Measurements from ENCODE around the gene SEC63.
"Not testable (repeated sequence)": the region's sequence is repeated elsewhere in the genome, so short reads cannot be mapped to it uniquely, and the experiment has no call there.

The SEC63 gene

GRCh38 chr6:107926697-107927544 lies 31.1 kb downstream of the SEC63 start:
- DNase-seq = not testable (repeated sequence)

- DNase-seq = no peak
Measured at GRCh38 chr6:107917451-107918375, 40.3 kb downstream of the SEC63 start.

GRCh38 chr6:107916961-107917360 lies 41.0 kb downstream of the SEC63 start:
- not testable (repeated sequence) for DNase-seq

GRCh38 chr6:107911692-107912091 lies 46.3 kb downstream of the SEC63 start:
- no peak for DNase-seq

- no peak for DNase-seq
Measured at GRCh38 chr6:107894809-107895396, 63.1 kb downstream of the SEC63 start.

GRCh38 chr6:107890431-107890830 lies 67.6 kb downstream of the SEC63 start:
- not testable (repeated sequence) for DNase-seq

- DNase-seq = not testable (repeated sequence)
Measured at GRCh38 chr6:107885950-107886349, 72.1 kb downstream of the SEC63 start.

GRCh38 chr6:107879941-107880340 lies 78.1 kb downstream of the SEC63 start:
- no peak for DNase-seq

GRCh38 chr6:107877968-107878367 lies 80.0 kb downstream of the SEC63 start:
- DNase-seq = no peak

GRCh38 chr6:107871976-107872375 lies 86.0 kb downstream of the SEC63 start:
- no peak for DNase-seq

- DNase-seq = not testable (repeated sequence)
Measured at GRCh38 chr6:107871512-107871911, 86.5 kb downstream of the SEC63 start.

- DNase-seq = no peak
Measured at GRCh38 chr6:107871016-107871415, 87.0 kb downstream of the SEC63 start.

GRCh38 chr6:107870381-107870780 lies 87.6 kb downstream of the SEC63 start:
- no peak for DNase-seq

- DNase-seq = no peak
Measured at GRCh38 chr6:107869871-107870270, 88.1 kb downstream of the SEC63 start.

GRCh38 chr6:107868867-107869611 lies 89.0 kb downstream of the SEC63 start:
- no peak for DNase-seq

GRCh38 chr6:107867302-107867615 lies 90.7 kb downstream of the SEC63 start:
- DNase-seq = no peak

GRCh38 chr6:107866606-107867301 lies 91.3 kb downstream of the SEC63 start:
- DNase-seq = peak; percentile 4 to 15

- DNase-seq = no peak
Measured at GRCh38 chr6:107864226-107865127, 93.5 kb downstream of the SEC63 start.

GRCh38 chr6:107862383-107862782 lies 95.6 kb downstream of the SEC63 start:
- no peak for DNase-seq

- not testable (repeated sequence) for DNase-seq
Measured at GRCh38 chr6:107860963-107861362, 97.0 kb downstream of the SEC63 start.

- not testable (repeated sequence) for DNase-seq
Measured at GRCh38 chr6:107860144-107860543, 97.9 kb downstream of the SEC63 start.

Measured in NCI-H2081 (cell line).